ENCODE data around the gene BMAL1. TPM values are rescaled to one million over a fixed set of nuclear protein-coding genes. Genes with fewer than 3 reads are reported as not detected.

BMAL1 gene
- total RNA-seq, 1 experiment from 2014 or later, result 3.3 TPM

GRCh38 chr11:13336246-13336878, 58.8 kb downstream of the BMAL1 start:
- Mint-ChIP-seq H3K4me3 (no peak overlapping the region), H3K9me3 (no peaks in the 10 kb centered on the region; a peak in 1 of 5 replicates), H3K36me3 (ENCODE audit: insufficient read depth in 1 of 3, low read depth in 3 of 3) (no peaks in the 10 kb centered on the region), H3K4me1 (peaks cover 7 to 16% of the 10 kb centered on the region in 2 experiments), H3K27ac (no peak overlapping the region), H3K27me3 (ENCODE audit: low read depth) (no peaks in the 10 kb centered on the region)
- H3K79me2 ChIP-seq (ENCODE audit: insufficient read depth, low read length), result no peaks in the 10 kb centered on the region
- H3K56ac ChIP-seq (ENCODE audit: insufficient read length, low read depth, low read length), result no peak overlapping the region
- H3K23me2 ChIP-seq (ENCODE audit: insufficient read length, low read depth, low read length, poor library complexity, severe bottlenecking), result no peaks in the 10 kb centered on the region
- no peak for TF ChIP-seq CTCF (conservative IDR thresholded peaks at IDR 0.05)
- H4K5ac ChIP-seq (ENCODE audit: insufficient read length, low read depth, low read length), result no peak overlapping the region
- no peak overlapping the region for H2BK20ac ChIP-seq (ENCODE audit: low read depth, low read length, poor library complexity, severe bottlenecking)
- no peak overlapping the region for H4K91ac ChIP-seq (ENCODE audit: insufficient read length, low read depth, low read length)
- no peak overlapping the region for H2BK5ac ChIP-seq (ENCODE audit: insufficient read length, low read length)
- H2BK120ac ChIP-seq (ENCODE audit: low read depth, low read length, poor library complexity, severe bottlenecking), result no peak overlapping the region
- H2AFZ ChIP-seq (ENCODE audit: low read length), result no peak overlapping the region
- no peak for DNase-seq
- H3K79me1 ChIP-seq (ENCODE audit: insufficient read depth, low read depth, low read length, poor library complexity, severe bottlenecking), result no peaks in the 10 kb centered on the region
- H3K14ac ChIP-seq (ENCODE audit: insufficient read depth, low read length), result no peak overlapping the region
- no peak overlapping the region for H2AK5ac ChIP-seq (ENCODE audit: insufficient read length, low read length)
- H2BK15ac ChIP-seq (ENCODE audit: low read depth, low read length), result no peak overlapping the region
- H3K18ac ChIP-seq (ENCODE audit: insufficient read length, low read depth, low read length), result no peak overlapping the region
- no peak overlapping the region for H4K8ac ChIP-seq (replicated peaks; ENCODE audit: insufficient read length, low read depth, low read length)
- no peak overlapping the region for H3K4me2 ChIP-seq (ENCODE audit: insufficient read depth, insufficient read length, low read length)
- H4K20me1 ChIP-seq (ENCODE audit: control insufficient read depth, insufficient read depth, insufficient read length), result no peaks in the 10 kb centered on the region
- no peaks in the 10 kb centered on the region for H3K4me1 ChIP-seq (ENCODE audit: insufficient read depth, low read length)
- H3K27me3 ChIP-seq (ENCODE audit: insufficient read depth, low read length), result no peaks in the 10 kb centered on the region
- H3K9ac ChIP-seq (ENCODE audit: extremely low read depth, insufficient read length, low read length), result no peak overlapping the region
- no peak overlapping the region for H3K4ac ChIP-seq (ENCODE audit: low read depth, low read length)
- no peak overlapping the region for H3K23ac ChIP-seq (ENCODE audit: insufficient read length, low read depth, low read length)
- no peak overlapping the region for H2BK12ac ChIP-seq (ENCODE audit: insufficient read length, low read depth, low read length)
- H3K27ac ChIP-seq (ENCODE audit: insufficient read length, low read depth, low read length), result no peak overlapping the region
- H3K9me3 ChIP-seq (ENCODE audit: control insufficient read depth, low read depth, low read length), result no peaks in the 10 kb centered on the region
- no peak overlapping the region for H3T11ph ChIP-seq (ENCODE audit: low read length)
- no CpG with 5 or more reads among the region's 9 CpGs for WGBS (ENCODE audit: extremely low coverage, insufficient read length, low lambda C conversion rate)
